ENCODE results near the gene MYO1G.

- no peak for TF ChIP-seq YY1 (IDR thresholded peaks at IDR 0.05; ENCODE audit: low read depth)
- no peak for TF ChIP-seq REST (IDR thresholded peaks at IDR 0.05; ENCODE audit: low read depth)
- TF ChIP-seq CREB1 (IDR thresholded peaks at IDR 0.05; ENCODE audit: low read depth), result no peak
- no peak for TF ChIP-seq TAF1 (IDR thresholded peaks at IDR 0.05; ENCODE audit: low read depth)
- TF ChIP-seq EP300 (IDR thresholded peaks at IDR 0.05; ENCODE audit: borderline replicate concordance), result no peak
- no peak for TF ChIP-seq RAD21 (IDR thresholded peaks at IDR 0.05; ENCODE audit: low read depth)
- TF ChIP-seq TCF12 (IDR thresholded peaks at IDR 0.05; ENCODE audit: low read depth), result no peak
- TF ChIP-seq FOXM1 (IDR thresholded peaks at IDR 0.05; ENCODE audit: borderline replicate concordance, low read depth), result no peak
- TF ChIP-seq CEBPB (IDR thresholded peaks at IDR 0.05), result no peak
- no peak for TF ChIP-seq EGR1 (IDR thresholded peaks at IDR 0.05)
- no peak for TF ChIP-seq ZBTB7A (IDR thresholded peaks at IDR 0.05; ENCODE audit: low read depth)
- no peak for TF ChIP-seq MAX (IDR thresholded peaks at IDR 0.05)
- no peak for TF ChIP-seq TEAD4 (IDR thresholded peaks at IDR 0.05)
These were observed 4.2 kb upstream of the MYO1G start for GRCh38 chr7:44982970-44983369.
